HEK293T (cell line): ENCODE data around the gene LRP1B.

Experiments used
- CTCF ChIA-PET: fragments of 350-600 bp; formaldehyde crosslinking; extraction: SDS; loops from one replicate; lab custom pipeline; 2021; ENCODE audit warnings: antibody characterized with exemption, inconsistent platforms; lab: Yijun Ruan, JAX
- POLR2A ChIA-PET: fragments of 350-600 bp; formaldehyde crosslinking; extraction: SDS; loops from one replicate; lab custom pipeline; 2020; ENCODE audit warnings: antibody characterized with exemption, inconsistent platforms; lab: Yijun Ruan, JAX
- DNase-seq: peaks from one replicate; pipeline ENCODE4 v3.0.0; 2012; ENCODE audit warnings: mixed read lengths; ENCODE audit errors: extremely low spot score
- ARNT ChIP-seq: fragments of 450-650 bp; IDR thresholded peaks from 2 replicates; pipeline ENCODE4 v1.6.1; 2017; ENCODE audit warnings: mild to moderate bottlenecking
- BHLHE40 ChIP-seq: fragments of 450-650 bp; IDR thresholded peaks from 2 replicates; pipeline ENCODE4 v1.6.1; 2016; ENCODE audit warnings: mild to moderate bottlenecking, moderate library complexity, borderline replicate concordance
- CTBP1 ChIP-seq: fragments of 450-650 bp; IDR thresholded peaks from 2 replicates; pipeline ENCODE4 v1.6.1; 2016; ENCODE audit warnings: borderline replicate concordance
- ELF4 ChIP-seq: fragments of 450-650 bp; IDR thresholded peaks from 2 replicates; pipeline ENCODE4 v1.6.1; 2017; ENCODE audit warnings: antibody characterized with exemption
- FOXA1 ChIP-seq: fragments of 450-650 bp; IDR thresholded peaks from 2 replicates; pipeline ENCODE4 v1.6.1; 2016; ENCODE audit warnings: mild to moderate bottlenecking
- FOXK2 ChIP-seq: fragments of 450-650 bp; IDR thresholded peaks from 2 replicates; pipeline ENCODE4 v1.6.1; 2016; ENCODE audit warnings: mild to moderate bottlenecking
- FOXM1 ChIP-seq: fragments of 450-650 bp; IDR thresholded peaks from 2 replicates; pipeline ENCODE4 v1.6.1; 2017; ENCODE audit warnings: mild to moderate bottlenecking, borderline replicate concordance
- HDGF ChIP-seq: fragments of 450-650 bp; IDR thresholded peaks from 2 replicates; pipeline ENCODE4 v1.6.1; 2017; ENCODE audit warnings: antibody characterized with exemption, borderline replicate concordance
- L3MBTL2 ChIP-seq: fragments of 450-650 bp; conservative IDR thresholded peaks from 2 replicates; pipeline ENCODE4 v1.6.1; 2016; ENCODE audit warnings: mild to moderate bottlenecking
- LEF1 ChIP-seq: fragments of 450-650 bp; IDR thresholded peaks from 2 replicates; pipeline ENCODE4 v1.6.1; 2017; ENCODE audit warnings: mild to moderate bottlenecking, borderline replicate concordance
- NFRKB ChIP-seq: fragments of 450-650 bp; IDR thresholded peaks from 2 replicates; pipeline ENCODE4 v1.6.1; 2016; ENCODE audit warnings: mild to moderate bottlenecking, moderate library complexity
- PKNOX1 ChIP-seq: fragments of 450-650 bp; IDR thresholded peaks from 2 replicates; pipeline ENCODE4 v1.6.1; 2016
- SP1 ChIP-seq: fragments of 450-650 bp; IDR thresholded peaks from 2 replicates; pipeline ENCODE4 v1.6.1; 2017
- SUZ12 ChIP-seq: fragments of 450-650 bp; IDR thresholded peaks from 2 replicates; pipeline ENCODE4 v1.6.1; 2016; ENCODE audit warnings: mild to moderate bottlenecking
- TARDBP ChIP-seq: fragments of 450-650 bp; IDR thresholded peaks from 2 replicates; pipeline ENCODE4 v1.6.1; 2016
- ZNF384 ChIP-seq: fragments of 450-650 bp; IDR thresholded peaks from 2 replicates; pipeline ENCODE4 v1.6.1; 2016

Gene LRP1B

DNA sequence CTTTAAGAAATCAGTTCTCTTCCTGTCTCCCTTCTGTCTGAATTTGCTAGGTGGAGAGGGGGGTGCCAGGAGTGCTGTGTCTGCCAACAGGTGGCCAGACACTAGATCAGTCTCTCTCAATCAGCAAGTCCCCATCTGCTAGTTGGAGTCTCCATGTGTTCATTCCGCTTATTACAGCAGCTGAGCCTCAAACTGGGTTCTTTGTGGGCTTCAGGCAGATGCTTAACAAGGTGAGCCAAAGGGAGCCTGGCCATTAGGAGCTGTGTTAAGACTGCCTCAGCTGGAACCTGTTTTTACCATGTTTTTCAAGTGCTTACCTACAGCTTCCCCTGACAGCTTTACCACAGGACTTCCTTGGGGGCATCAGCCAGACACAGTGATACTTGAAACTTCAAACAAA, 401.9 kb downstream of the LRP1B start:
- ChIA-PET POLR2A (no interaction called here), CTCF (no interaction called here)

DNA sequence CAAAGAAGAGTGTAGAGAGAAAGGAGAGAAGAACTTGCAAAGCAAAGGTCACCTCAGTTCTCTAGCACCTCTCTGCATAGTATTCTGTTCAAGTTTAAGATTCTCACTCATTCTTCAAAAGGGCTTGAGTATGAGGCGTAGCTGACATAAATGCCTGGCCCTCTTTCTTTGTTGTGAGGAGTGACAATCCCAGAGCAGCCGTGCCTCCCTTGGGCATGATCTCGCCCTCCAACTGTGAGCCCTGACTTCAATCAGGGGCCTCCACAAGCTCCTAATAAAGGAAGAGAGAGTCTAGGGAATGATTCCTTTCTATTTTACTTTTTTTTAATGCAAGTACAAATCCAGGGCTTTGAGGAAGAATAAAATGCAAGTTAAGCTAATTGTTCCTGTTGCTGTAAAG, 402.7 kb downstream of the LRP1B start:
- CTCF ChIA-PET: no interaction called here
- no peak for TF ChIP-seq TARDBP
- TF ChIP-seq ARNT: no peak
- TF ChIP-seq FOXK2: no peak
- TF ChIP-seq SUZ12: no peak
- no peak for TF ChIP-seq CTBP1
- no peak for TF ChIP-seq FOXA1
- TF ChIP-seq BHLHE40: no peak
- no peak for TF ChIP-seq PKNOX1
- TF ChIP-seq LEF1: no peak
- TF ChIP-seq NFRKB: no peak
- TF ChIP-seq ZNF384: no peak
- no peak for TF ChIP-seq HDGF
- no peak for TF ChIP-seq ELF4
- no peak for TF ChIP-seq SP1
- TF ChIP-seq FOXM1: no peak
- POLR2A ChIA-PET: no interaction called here
- no peak for DNase-seq

More for the DNA sequence above, 401.9 kb downstream of the LRP1B start:
- TF ChIP-seq BHLHE40 (no peak), HDGF (no peak)
- peak; percentile 3 for DNase-seq

DNA sequence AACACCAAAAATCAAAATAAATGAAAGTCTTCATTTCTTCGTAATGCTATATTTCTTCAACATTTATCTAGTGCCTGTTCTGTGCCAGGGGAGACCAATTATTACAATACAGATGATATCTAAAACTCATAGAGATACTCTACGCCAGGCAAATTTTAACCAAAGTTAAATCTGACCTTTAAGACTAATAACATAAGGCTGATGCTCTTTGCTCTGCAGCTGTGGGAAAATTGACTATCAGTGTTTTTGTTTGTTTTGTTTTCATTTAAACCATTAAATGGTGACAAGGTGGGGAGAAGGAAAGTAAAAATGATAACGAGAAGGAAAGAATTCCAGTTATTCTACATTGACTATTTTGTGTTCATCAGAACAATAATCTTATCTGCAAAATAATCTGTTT, 406.4 kb downstream of the LRP1B start:
- no peak for DNase-seq
- ChIA-PET POLR2A (no interaction called here), CTCF (no interaction called here)
- TF ChIP-seq ELF4 (no peak), FOXA1 (no peak), FOXK2 (no peak), SUZ12 (no peak), PKNOX1 (no peak), SP1 (no peak), LEF1 (no peak)

GRCh38 chr2:141723814-141724213, 407.0 kb downstream of the LRP1B start:
- TF ChIP-seq FOXM1 (no peak), ZNF384 (no peak), SP1 (no peak), HDGF (no peak), ELF4 (no peak), ARNT (no peak), PKNOX1 (no peak), TARDBP (no peak), FOXK2 (no peak), FOXA1 (no peak), L3MBTL2 (no peak), SUZ12 (no peak), LEF1 (no peak)
- ChIA-PET CTCF (no interaction called here), POLR2A (no interaction called here)
- DNase-seq: no peak

GRCh38 chr2:141720476-141720875, 410.3 kb downstream of the LRP1B start:
- POLR2A ChIA-PET: no interaction called here
- CTCF ChIA-PET: no interaction called here
- no peak for DNase-seq
- TF ChIP-seq SUZ12: no peak
- TF ChIP-seq HDGF: no peak
- no peak for TF ChIP-seq ARNT
- no peak for TF ChIP-seq BHLHE40
- TF ChIP-seq L3MBTL2: no peak
- TF ChIP-seq LEF1: no peak
- TF ChIP-seq ZNF384: no peak

DNA sequence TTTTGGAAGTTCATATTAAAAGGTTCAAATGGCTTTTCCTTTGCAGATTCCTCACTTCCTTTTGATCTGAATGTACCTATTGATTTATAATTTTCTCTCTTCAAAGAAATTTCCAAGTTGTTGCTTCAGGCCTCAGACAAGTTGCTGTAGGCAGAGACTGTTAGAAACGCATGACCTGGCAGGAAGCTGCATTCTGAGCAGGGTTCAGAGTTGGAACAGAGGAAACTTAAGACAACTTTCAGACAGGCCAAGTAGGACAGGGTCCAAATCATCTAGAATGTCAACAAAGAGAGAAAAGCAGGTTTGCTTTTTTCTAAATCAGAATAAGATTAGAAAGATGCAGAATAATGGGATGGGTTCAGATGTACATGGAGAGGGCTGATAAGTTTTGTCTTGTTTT, 416.3 kb downstream of the LRP1B start:
- ChIA-PET POLR2A (no interaction called here), CTCF (no interaction called here)
- TF ChIP-seq NFRKB: no peak
- no peak for DNase-seq

DNA sequence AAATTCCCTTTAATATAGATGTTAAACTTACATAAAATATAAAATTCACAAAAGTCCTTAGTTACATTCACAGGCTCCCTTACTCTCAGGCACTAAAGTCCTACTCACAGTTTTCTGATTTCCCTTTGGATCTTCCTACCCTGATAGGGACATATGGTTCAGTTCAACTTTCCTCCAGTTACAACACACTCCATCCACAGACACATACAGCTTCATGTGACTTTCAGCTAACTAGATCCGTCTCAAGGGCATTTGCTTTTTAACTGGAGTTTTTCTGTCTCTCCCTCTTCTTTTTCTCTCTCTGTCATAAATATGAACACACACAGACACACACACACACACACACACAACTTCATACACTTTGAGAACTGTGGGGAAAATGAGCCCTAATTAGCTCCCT, 419.2 kb downstream of the LRP1B start:
- TF ChIP-seq LEF1 (no peak), HDGF (no peak), BHLHE40 (no peak), FOXA1 (no peak), ARNT (no peak), PKNOX1 (no peak), SP1 (no peak), SUZ12 (no peak), L3MBTL2 (no peak), ZNF384 (no peak), FOXM1 (no peak), TARDBP (no peak), ELF4 (no peak)
- POLR2A ChIA-PET: no interaction called here
- no peak for DNase-seq
- CTCF ChIA-PET: no interaction called here
